ENCODE measurements around the gene VAT1L. TPM values are rescaled to one million over a fixed set of nuclear protein-coding genes. Genes with fewer than 3 reads are reported as not detected.

Gene VAT1L
- total RNA-seq, 2 donors from 2014 or later, result 0.53 to 4.1 TPM

DNA sequence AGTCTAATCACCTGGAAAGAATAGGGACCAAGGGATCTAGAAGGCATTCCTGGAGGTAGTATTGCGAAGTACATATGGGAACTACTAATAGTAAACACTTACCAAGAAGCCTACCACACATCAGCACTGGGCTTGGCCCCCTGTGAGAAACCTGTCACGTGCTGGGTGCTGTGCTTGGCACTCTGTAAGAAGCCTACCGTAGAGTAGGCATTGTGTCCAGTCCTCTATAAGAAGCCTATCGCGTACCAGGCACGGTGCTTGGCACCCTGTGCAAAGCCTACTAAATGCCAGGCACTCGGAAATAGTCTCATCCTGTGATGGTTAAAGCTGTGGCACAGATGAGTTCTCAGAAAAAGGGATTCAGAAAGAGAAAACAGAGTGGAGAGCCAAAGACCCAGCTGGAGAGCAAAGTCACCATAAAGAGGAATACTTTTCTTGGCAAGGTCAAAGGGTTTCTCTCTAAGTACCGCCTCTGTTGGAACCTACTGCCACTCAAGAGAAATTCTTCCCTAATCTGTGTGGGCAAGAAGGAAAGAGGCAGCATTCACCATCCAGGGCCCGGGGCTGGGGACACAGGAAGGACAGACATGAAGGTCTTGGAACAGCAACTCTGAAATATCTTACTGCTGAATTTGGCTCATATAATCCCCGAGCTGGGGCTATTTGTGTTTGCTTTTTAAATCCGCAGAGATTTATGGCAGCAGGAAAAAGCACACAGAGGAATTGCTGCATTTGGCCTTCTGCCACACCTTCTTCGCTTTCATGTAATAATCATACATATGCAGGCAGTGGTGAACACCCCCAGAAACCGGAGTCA, 81.8 kb downstream of the VAT1L start:
- Mint-ChIP-seq H3K27ac (no peak overlapping the region), H3K9me3 (peaks cover 5% of the 10 kb centered on the region), H3K36me3 (ENCODE audit: low read depth) (no peaks in the 10 kb centered on the region), H3K27me3 (ENCODE audit: insufficient read depth) (peaks cover 25% of the 10 kb centered on the region), H3K4me3 (no peak overlapping the region), H3K4me1 (peaks cover 9% of the 10 kb centered on the region)
- Histone ChIP-seq H3K27ac (ENCODE audit: low read depth, low read length) (no peak overlapping the region), H3K4me1 (ENCODE audit: control insufficient read depth, insufficient read depth, low read length) (peaks cover 3% of the 10 kb centered on the region), H3K36me3 (ENCODE audit: control insufficient read depth, insufficient read depth, low read length) (no peaks in the 10 kb centered on the region), H3K4me3 (ENCODE audit: low read length) (no peak overlapping the region), H3K9ac (ENCODE audit: extremely low read depth, low read length, poor library complexity, severe bottlenecking) (no peak overlapping the region), H3K9me3 (ENCODE audit: control insufficient read depth, low read length) (no peaks in the 10 kb centered on the region), H3K27me3 (ENCODE audit: control insufficient read depth, insufficient read depth, low read length, poor library complexity, severe bottlenecking) (no peaks in the 10 kb centered on the region)
- no peak for DNase-seq
- TF ChIP-seq, protein P1, sequence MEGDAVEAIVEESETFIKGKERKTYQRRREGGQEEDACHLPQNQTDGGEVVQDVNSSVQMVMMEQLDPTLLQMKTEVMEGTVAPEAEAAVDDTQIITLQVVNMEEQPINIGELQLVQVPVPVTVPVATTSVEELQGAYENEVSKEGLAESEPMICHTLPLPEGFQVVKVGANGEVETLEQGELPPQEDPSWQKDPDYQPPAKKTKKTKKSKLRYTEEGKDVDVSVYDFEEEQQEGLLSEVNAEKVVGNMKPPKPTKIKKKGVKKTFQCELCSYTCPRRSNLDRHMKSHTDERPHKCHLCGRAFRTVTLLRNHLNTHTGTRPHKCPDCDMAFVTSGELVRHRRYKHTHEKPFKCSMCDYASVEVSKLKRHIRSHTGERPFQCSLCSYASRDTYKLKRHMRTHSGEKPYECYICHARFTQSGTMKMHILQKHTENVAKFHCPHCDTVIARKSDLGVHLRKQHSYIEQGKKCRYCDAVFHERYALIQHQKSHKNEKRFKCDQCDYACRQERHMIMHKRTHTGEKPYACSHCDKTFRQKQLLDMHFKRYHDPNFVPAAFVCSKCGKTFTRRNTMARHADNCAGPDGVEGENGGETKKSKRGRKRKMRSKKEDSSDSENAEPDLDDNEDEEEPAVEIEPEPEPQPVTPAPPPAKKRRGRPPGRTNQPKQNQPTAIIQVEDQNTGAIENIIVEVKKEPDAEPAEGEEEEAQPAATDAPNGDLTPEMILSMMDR (conservative IDR thresholded peaks at IDR 0.05), result no peak
- WGBS, 2 experiments (ENCODE audit: insufficient coverage in 1 of 2, insufficient read length in 1 of 2), result 91 to 94% methylated on average over 12 to 13 of the region's 13 CpGs

DNA sequence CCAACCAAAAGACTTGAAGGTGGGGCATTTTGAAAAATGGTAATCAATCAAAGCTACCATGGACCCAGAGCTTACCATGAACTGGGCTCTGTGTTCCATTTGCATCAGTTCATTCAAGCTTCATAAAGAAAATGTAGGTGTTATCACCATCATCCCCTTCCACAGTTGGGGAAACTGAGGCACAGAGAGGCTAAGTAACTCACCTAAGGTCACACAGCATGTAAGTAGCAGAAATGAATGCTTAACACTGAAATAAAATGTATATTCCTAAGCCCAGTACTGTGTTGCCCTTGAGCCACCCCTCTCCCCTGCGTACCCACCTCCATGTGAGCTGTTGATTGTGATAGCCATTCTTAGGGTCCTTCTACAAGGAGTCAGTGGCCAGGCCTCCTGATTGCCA, 83.6 kb downstream of the VAT1L start:
- WGBS, 2 experiments (ENCODE audit: insufficient coverage in 1 of 2, insufficient read length in 1 of 2), result 95 to 100% methylated on average over 1 of the region's 1 CpG
- peaks cover 11% of the 10 kb centered on the region for H3K4me1 Mint-ChIP-seq

DNA sequence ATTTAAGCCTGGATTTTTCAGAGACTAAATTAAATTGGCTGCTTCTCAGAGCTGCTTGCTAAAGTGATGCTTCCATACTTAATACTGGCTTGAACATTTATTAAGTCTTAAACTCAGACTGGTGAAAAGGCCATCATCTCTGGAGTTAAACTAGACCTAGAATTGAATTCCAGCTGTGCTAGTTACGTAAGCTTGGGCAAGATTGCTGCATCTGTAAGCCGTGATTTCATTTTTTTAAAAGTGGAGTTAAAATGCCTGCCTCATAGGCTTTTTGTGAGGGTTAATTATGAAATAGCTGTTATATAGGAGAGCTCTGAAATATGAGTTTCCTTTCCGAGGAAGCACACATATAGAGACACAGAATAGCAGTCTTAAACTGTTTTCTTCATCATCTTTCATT, 84.7 kb downstream of the VAT1L start:
- TF ChIP-seq, protein P1 (conservative IDR thresholded peaks at IDR 0.05), result no peak
- Mint-ChIP-seq H3K27me3 (ENCODE audit: insufficient read depth) (peaks cover 45% of the 10 kb centered on the region), H3K4me1 (peaks cover 11% of the 10 kb centered on the region), H3K27ac (no peak overlapping the region), H3K4me3 (no peak overlapping the region), H3K36me3 (ENCODE audit: low read depth) (no peaks in the 10 kb centered on the region), H3K9me3 (peaks cover 5% of the 10 kb centered on the region)
- Histone ChIP-seq H3K9me3 (ENCODE audit: control insufficient read depth, low read length) (no peaks in the 10 kb centered on the region), H3K9ac (ENCODE audit: extremely low read depth, low read length, poor library complexity, severe bottlenecking) (no peak overlapping the region), H3K36me3 (ENCODE audit: control insufficient read depth, insufficient read depth, low read length) (no peaks in the 10 kb centered on the region), H3K4me3 (ENCODE audit: low read length) (no peak overlapping the region), H3K4me1 (ENCODE audit: control insufficient read depth, insufficient read depth, low read length) (peaks cover 3% of the 10 kb centered on the region), H3K27me3 (ENCODE audit: control insufficient read depth, insufficient read depth, low read length, poor library complexity, severe bottlenecking) (no peaks in the 10 kb centered on the region), H3K27ac (ENCODE audit: low read depth, low read length) (no peak overlapping the region)
- no peak for DNase-seq
- whole genome bisulfite sequencing, 2 experiments (ENCODE audit: insufficient coverage in 1 of 2, insufficient read length in 1 of 2), result 87 to 96% methylated on average over 2 to 3 of the region's 3 CpGs

More for the DNA sequence above, 83.6 kb downstream of the VAT1L start:
- no peaks in the 10 kb centered on the region for H3K36me3 ChIP-seq (ENCODE audit: control insufficient read depth, insufficient read depth, low read length)
- Mint-ChIP-seq H3K4me3 (no peak overlapping the region), H3K27ac (no peak overlapping the region), H3K9me3 (peaks cover 5% of the 10 kb centered on the region), H3K36me3 (ENCODE audit: low read depth) (no peaks in the 10 kb centered on the region), H3K27me3 (ENCODE audit: insufficient read depth) (peaks cover 41% of the 10 kb centered on the region)
- no peaks in the 10 kb centered on the region for H3K27me3 ChIP-seq (ENCODE audit: control insufficient read depth, insufficient read depth, low read length, poor library complexity, severe bottlenecking)
- no peak overlapping the region for H3K9ac ChIP-seq (ENCODE audit: extremely low read depth, low read length, poor library complexity, severe bottlenecking)
- TF ChIP-seq, protein P1 (conservative IDR thresholded peaks at IDR 0.05), result no peak
- H3K4me1 ChIP-seq (ENCODE audit: control insufficient read depth, insufficient read depth, low read length), result peaks cover 3% of the 10 kb centered on the region
- no peak for DNase-seq
- no peaks in the 10 kb centered on the region for H3K9me3 ChIP-seq (ENCODE audit: control insufficient read depth, low read length)
- no peak overlapping the region for H3K4me3 ChIP-seq (ENCODE audit: low read length)
- no peak overlapping the region for H3K27ac ChIP-seq (ENCODE audit: low read depth, low read length)

Measured in endodermal cell (in vitro differentiated cells).